Activated CD8-positive, alpha-beta memory T cell treated with anti-CD3 and anti-CD28 coated beads, Interleukin-2, amount 50 U/mL, for 4 hours (primary cell): ENCODE results near the gene NUP88.
A peak's percentile ranks its signal among the peaks of the same experiment; 100 is the strongest.

ENCODE experiments used
- DNase-seq: peaks from one replicate; pipeline ENCODE4 v3.0.0-alpha.2; 2020

NUP88 gene

DNA sequence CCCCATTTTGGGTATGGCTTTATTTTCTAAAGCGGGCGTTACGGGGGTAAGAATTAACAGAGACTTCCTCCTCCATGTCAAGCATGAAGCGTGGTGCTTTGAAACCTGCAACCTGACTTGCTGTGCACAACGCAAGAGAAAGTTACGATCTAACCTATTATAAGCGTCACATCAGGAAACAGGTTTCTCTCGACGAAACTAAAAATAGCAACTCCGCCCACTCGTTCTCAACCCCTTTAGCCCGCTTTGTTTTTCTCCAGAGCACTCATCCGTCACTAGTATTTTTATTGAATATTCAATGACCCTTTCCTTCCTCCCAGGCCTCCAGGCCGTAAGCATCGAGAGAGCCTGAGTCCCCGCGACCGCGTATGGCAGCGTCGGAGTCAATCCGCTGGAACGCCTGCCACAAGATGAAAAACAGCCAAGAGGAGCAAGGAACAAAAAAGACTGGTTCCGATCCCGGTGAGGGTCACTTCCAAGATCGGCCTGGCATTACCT, 555 bp downstream of the NUP88 start:
- peak; percentile 58 for DNase-seq

DNA sequence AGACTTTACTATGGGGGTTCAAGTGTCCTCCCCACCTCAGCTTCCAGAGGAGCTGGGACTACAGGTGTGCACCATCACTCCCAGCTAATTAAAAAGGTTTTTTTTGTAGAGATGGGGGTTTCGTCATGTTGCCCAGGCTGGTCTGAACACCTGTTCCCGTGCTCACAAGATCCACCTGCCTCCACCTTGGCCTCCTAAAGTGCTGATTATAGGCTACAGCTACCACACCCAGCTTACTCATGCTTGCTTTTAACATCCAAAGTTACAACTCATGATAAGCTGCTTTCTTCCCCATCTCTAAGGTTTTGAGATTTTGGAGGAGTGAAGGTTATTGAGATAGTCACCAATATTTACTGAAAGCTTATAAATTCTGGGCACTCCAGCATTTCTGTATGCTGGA, 2.6 kb downstream of the NUP88 start:
- DNase-seq, result no peak

DNA sequence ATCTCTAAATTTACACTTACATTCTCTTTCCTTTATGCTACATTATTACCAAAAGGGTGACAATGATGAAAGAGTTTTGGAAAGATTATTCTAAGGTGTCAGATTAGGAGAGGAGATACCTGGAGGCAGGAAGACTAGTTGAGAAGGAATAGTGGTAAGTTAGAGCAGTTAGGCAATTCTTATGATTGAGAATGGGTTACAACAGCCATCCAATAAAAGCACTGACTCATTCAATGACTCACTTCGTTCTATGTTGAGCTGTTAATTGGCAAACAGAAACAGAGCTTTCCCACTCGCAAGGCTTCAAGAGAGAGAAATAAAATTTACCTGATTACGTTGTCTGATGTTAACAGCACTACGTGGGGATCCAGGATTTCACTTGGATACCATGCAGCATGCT, 5.8 kb downstream of the NUP88 start:
- no peak for DNase-seq

DNA sequence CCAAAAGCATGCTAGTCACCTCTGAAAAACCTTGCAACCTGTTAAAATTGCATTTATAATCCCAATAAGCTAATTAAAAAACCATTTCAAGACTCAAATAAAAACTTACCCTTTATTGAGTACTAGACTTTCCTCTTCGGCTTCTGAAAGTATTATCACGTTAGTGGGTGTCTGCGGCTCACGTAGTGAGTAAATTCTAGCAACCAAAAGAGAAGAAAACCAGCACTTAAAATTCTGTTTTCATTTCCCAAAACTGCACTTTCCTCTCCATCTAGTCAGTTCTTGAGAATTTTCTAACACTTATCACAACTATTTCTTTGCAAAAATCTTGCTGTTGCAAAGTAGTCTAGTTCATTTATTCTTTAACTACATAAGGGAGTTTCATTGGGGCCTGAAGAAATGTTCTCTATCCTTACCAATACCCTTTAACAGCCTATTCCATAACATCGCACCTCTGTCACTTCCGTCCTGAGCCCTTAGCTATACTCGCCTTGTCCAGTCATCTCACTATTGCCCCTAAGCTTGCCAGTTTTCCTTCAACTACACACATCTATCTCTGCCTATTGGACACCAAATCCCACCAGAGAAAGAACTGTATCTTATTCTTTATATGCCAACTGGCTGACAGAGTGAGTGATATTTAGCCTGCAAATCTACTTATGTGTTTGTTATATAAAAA, 8.7 kb downstream of the NUP88 start:
- no peak for DNase-seq

DNA sequence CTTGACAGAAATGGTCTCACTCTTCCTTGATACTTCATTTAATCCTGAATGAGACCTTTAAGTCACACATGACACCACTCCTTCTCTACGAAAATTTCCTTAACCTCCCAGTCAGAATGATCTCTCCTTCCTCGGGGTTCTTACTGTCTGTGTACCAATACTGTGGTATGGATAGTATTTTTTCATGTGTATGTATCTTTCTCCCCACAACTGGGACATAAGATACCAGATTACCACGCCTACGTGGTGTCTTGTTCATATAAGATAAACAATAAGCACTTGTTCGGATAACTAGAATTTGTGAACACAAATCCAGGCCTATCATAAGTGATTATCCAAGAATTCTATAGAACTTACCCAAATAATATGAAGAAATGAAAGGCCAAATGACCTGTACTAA, 11.3 kb downstream of the NUP88 start:
- no peak for DNase-seq

DNA sequence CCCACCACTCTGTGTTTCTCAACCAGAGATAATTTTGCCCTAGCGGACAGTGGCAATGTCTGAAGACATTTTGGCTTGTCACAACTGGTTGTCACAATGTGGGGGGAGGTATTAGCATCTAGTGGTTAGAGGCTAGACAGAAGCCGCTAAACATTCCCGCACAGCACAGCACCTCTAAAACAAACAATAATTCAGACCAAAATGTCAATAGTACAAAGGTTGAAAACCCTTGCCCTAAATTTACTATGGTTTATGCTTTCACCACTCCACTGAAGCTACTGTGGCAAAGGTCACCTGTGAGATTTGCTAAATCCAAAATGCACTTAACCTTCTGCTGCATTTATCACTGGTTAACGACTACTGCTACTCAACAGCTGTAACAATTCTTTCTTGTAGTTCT, 14.1 kb downstream of the NUP88 start:
- no peak for DNase-seq

DNA sequence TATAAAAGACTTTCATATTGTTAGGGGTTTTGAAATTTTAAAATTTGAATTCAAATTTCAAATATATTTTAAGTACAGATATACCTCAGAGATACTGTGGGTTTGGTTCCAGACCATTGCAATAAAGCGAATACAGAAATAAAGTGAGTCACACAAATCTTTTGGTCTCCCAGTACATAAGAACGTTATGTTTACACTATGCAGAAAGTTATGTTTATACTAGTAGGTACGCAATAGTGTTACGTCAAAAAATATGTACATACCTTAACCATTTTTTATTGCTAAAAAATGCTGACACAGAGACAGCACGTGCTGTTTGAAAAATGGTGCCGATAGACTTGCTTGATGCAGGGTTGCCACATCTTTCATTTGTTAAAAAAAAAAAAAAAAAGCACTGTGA, 19.7 kb downstream of the NUP88 start:
- DNase-seq, result no peak

DNA sequence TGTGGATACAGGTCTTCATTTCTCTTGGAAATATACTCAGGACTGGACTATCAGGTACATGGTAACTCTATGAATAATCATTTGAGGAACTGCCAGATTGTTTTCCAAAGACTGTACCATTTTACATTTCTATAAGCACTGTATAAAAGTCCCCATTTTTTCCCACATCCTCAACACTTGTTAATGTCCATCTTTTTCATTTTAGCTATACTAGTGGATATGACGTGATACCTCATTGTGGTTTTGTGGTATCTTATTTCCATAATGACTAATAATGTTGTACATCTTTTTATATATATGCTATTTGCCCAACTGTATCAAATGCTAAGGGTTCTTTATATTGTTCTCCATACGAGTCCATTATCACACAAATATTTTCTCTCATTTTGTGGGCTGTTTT, 22.9 kb downstream of the NUP88 start:
- no peak for DNase-seq

DNA sequence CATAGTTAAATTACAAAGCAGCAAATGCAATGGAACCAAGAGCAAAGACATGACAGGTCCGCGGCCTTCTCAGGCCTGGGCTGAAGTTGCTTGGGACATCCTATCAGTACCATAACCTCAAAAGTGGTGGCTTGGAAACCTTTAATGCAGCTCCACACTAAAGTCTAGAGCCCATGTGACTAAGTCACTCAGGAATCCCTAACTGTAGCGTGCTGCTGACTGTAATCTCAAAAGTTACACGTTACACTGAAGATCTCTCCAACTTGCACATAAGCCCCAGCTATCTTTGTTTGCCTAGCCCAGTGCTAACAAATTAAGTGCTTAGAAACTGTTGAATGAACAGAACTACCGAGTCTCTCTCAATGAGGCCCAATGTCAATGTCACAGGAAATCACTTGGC, 27.8 kb downstream of the NUP88 start:
- no peak for DNase-seq

DNA sequence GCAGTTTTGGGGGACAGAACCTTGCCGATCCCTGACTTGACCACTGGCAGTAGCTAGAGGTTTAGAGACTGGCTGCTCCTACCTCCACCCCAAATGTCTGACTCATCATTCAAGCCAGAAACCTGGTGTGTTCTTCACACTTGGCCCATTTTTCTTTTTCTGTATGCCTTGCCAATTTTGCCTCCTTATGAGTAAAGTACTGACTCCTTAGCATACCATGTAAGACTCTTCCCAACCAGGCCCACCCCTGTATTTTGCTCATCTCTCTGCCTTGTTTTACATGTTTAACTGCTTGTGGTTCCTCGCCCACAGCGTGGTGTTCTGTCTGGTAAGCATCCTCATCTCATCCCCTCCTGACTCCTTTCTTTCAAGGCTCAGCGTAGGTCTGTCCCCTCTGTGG, 37.9 kb downstream of the NUP88 start:
- no peak for DNase-seq

DNA sequence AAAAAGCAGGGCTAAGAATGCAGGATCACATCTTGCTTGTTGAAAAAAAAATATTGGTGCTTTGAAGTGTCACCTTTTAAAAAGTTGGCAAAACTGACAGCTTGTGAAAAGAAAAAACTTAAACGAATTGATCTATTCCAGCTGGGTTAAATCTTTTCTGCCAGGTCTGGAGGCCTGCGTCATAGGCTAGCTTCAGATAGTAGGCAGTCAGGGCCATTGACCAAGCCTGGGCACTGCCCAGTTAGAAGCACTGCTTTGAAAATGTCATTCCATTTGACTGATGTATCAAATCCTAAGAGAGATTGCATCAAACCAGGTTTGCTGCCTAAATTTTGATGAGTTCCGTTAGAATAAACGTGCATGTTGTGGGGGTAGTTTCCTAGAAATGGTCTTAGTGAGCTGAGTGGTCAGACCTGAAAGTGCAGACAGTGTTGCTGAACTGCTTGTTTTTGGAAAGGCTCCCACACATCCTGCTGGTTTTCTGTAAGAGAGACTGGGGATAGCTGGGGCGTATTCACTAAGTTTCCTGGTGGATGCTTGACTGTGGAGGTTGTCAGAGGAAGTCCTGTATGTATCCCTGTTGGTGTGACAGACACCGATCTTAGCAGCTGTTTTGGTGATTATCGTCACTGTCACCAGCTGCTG, 38.8 kb downstream of the NUP88 start:
- no peak for DNase-seq

DNA sequence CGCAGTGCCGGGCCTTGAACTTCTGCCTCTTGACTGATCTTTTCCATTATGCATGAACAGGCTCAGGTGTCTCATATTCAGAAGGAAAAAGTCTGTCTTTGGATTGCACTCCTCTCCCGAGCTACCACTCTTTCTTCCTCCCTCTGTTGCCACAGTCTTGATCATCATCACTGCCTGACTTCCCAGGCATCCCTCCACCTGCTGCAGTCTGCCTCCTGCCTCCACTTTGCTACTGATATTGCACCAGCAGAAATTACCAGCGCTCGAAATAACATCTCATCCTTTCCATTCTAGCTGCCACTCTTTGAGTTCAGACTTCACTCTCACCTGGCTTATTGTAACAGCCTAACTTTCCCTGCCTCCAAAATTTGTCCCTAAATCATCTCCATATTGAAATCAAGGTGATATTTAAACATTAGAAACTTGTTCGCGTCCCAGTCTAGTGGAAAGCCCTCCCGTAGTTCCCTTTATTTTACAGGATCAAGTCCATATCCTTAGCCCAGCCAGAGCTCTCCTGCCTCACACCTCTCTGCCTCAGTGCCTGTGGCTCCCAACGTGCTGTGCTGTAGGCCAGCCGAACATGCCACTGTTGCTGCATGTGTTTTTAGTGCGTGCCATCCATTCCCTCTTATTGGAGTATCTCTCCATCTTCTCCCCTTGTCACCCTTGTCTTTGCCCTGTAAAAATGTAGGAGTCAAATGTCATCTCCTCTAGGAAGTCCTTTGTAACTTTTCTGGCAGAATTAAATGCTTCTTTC, 39.9 kb downstream of the NUP88 start:
- DNase-seq, result no peak

DNA sequence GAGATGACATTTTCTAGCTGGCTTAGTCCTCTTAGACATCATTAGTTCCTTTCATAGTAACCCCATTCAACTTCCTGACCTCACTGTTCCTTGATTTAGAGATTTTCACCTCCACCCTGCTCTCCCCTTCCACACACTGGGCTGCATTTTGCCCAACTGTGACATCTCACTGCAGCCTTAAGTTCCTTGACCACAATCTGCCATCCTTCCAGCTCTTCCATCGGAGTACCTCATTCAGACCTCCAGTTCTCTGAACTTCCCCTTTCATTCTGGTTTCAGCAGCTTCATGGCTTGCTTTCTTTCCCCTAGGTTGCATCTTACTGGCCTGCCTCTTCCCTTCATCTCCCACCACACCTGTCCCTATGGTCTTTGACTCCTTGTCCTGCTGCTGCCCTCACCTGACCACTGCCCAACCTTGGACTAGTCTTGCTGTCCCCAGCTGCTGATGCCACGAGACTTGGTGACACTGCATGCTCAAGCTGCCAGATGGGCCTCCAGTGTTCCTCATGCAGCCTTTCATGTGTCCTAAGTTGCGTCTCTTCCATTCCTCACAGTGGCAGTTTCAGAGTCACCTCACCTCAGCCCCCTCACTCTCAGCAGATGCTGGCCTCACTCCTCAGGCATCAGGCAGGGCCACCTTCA, 40.8 kb downstream of the NUP88 start:
- DNase-seq, result no peak

DNA sequence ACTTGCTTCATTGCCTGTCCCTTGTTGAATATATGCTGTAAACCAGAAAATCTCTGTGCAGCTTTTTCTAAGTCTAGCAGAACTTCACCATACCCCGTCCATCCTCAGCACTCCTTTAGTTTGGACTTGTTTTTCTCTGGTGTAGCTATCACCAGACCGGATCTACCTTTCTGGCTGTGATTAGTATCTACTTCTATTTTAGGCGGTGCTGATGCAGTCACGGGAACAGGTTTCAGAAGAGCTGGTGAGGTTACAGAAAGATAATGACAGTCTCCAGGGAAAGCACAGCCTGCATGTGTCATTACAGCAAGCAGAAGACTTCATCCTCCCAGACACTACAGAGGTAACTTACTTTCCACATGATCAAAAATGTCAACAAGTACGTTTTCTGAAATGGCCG, 46.4 kb downstream of the NUP88 start:
- DNase-seq, result no peak

DNA sequence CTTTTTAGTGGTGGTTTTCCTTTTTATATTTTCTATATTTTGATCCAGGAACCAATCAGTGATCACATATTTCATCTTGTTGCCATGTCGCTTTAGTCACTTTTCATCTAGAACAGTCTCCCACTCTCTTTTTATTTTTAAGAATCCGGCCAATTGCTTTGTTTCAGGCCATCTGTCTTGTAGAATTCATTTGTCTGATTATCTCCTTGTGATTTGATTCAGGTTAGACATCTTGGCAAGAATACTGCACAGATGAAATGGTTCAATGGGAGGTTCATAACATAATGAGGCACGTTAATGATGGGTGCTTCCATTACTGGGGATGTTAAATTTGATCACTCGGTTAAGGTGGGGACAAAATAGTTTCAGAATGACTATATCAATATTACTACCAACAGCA, 49.1 kb downstream of the NUP88 start:
- DNase-seq, result no peak

DNA sequence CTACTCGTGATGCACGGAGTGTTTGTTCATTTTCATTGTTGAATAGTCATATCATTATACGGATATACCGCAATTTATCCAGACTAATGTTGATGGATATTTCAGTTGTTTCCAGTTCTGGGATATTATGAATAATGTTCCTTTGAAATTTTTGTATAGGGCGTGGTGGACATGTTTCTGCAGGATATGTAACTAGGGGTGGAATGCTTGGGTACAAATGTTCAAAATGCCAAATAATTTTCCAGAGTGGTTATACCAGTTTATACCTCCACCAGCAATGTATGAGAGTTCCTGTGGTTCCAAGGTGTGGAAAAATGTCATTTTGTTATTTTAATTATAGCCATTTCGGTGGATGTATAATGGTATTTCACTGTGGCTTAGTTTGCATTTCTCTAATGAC, 53.6 kb downstream of the NUP88 start:
- no peak for DNase-seq

DNA sequence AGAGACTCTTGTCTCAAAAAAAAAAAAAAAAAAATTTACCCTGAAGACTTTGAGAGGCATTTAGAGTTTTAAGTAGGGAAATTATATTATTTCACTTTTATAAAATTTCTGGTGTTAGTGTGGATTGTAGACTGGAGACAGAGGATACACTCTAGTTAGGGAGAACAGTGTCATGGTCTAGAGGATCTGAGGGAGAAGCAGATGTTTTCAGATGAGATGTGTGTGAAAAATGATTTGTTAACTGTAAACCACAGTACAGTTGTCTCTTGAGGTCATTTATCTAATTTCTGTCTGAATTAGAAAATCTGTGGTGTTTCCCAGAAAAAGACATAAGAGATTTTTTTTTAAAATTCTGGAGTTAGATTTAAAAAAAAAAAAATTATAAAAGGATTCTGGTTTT, 54.8 kb downstream of the NUP88 start:
- no peak for DNase-seq

DNA sequence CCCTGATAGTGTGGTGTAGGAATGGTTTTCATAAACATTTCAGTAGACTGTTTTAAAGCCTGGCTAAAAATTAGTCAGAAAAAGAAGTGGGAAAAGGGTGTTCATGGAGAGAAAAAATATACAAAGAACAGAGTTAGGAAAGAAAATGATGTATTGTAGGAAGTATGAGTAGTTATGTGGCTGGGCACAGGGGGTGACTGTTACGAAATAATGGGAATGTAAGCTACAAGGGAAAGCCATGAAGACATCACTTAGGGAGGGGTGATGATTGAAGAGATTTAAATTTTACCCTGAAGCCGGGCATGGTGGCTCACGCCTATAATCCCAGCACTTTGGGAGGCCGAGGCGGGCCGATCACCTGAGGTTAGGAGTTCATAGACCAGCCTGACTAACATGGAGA, 55.3 kb downstream of the NUP88 start:
- DNase-seq, result no peak

DNA sequence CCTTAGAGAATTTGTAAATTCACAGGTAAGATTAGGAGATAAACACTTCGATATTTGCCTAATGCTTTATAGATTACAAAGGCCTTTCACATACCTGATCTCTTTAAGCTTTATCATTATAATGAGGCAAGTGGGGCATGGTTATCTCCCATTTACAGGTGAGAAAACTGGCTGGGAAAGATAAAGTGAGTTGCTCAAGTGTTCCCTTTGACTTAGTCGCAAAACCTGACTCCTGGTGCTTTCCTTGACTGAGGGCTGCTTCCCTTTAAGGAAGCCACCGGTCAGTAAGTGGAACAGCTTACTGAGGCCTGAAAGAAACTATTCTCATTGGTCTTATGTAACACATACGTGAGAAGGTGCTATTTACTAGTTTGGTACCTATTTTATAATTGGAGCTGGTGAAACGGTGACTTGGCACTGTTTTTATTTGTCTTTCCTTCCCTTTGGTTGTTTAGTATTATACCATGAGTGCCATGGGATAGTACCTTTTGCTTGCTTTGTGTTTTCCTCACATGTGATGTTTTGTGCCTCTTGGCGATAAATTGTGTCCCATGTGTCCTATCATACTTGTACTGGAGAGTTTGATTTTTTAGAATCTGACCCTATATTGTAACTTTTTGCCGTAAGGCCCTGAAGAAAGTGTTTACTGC, 57.2 kb downstream of the NUP88 start:
- no peak for DNase-seq

DNA sequence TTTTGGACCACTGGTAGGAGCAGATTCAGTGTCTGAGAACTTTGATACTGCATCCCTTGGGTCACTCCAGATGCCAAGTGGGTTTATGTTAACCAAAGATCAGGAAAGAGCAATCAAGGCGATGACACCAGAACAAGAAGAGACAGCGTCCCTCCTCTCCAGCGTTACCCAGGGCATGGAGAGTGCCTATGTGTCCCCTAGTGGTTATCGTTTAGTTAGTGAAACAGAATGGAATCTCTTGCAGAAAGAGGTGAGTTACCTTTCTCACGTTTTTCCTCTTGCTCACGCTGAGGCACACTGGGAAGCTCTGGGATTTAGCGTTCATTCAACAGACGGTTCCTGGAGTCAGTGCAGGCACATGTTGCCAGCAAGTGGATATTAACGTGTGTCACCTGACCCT, 58.0 kb downstream of the NUP88 start:
- DNase-seq, result no peak

DNA sequence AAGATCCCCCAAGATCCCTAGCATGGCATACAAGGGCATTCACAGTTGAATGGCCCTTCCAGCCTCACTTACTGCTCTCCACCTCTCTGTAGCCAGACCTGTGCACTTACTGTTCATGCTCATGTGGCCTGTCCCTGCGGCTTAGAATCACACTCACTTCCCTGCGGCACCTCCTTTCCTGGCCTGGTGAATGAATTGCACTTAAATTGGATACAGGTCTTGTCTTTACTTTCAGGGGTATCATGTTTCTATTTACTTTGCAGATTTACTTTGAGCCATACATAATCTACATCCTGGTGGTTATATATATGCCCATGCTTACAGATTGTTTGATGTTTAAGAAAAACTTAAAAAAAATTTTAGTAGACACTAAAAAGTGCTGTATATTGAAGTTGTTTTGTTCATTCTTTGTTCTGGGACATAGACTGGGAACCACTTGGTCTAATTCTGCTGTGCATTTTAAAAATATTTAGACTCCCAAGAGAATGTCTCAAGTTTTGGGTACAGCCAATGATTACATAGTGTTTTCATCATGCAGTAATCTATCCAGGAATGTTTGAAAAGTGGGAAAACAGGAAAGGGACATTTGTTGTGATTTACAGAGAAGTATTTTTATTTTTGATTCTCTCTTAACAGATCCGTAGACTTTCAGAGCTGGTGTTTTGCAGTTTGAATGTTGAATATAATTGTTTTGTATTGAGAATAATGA, 63.9 kb downstream of the NUP88 start:
- DNase-seq, result no peak

DNA sequence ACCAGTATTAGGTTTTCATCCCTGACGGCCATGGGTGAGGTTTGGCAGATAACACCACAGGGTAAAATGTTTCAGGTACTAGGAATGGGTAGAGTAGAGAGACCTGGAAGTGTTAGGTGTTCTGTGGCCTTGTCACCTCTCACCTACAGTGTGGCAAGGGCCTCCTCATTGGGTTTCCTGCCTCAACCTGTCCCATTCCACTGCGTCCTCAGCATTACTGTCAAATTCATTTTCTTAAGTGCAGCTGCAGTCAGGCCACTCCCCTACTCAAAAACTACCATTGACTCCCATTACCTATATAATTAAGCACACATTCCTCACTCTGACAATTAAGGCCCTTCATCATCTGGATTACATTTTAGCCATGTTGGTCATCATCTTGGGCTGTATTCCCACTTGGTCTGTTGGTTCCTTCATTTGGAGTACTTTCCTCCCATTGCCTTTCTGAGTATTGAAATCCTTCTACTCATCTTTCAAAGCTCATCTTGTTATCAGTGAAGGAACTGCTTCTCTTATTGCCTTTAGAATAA, 64.5 kb downstream of the NUP88 start:
- no peak for DNase-seq
